Coronary artery (tissue), 2 donors: ENCODE measurements around the gene CD63.

ENCODE experiments used
- DNase-seq: peaks from one replicate; pipeline ENCODE4 v3.0.0-alpha.2; 2017; ENCODE audit warnings: low spot score
- H3K27ac ChIP-seq, 2 donors: fragments of 200-600 bp; sonication (generic); one replicate each; pipeline ENCODE4 v1.5.1; 2016 to 2019
- H3K4me3 ChIP-seq: fragments of 200-600 bp; sonication (generic); 2 replicates; pipeline ENCODE4 v1.5.1; 2016; ENCODE audit warnings: mild to moderate bottlenecking, moderate library complexity
- TF ChIP-seq, protein P1 (sequence below): fragments of 200-600 bp; sonication (generic); IDR thresholded peaks from one replicate; pipeline ENCODE4 v1.5.1; 2019; ENCODE audit warnings: antibody characterized with exemption

The CD63 gene

DNA sequence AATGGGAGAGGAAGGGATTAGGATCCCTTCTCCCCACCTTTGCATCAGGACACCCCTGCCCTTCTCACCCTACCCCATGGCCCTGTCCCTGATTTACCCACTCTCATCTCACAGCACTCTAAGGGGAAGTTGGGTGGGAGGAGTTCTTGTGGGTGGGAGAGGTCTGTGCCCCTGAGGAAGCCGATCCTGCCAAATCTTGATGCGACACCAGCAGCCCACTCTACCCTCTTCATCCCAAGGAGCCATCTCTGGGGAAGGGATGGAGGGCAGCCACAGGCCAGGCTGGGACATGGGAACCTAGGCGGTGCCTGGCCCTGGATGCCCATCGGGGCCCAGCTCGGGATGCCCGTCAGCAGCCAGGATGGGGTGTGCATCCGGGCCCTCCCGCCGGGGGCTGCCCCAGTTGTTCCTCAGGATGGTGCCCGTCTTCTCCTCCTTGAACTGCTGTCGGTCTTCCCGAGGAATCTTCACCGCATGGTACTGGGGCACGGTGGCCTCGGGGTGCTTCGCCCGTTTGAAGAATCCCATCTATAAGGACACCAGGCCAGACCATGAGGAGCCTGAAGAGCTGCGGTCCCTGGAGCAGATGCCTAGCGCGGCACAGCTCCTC, 43.9 kb downstream of the CD63 start:
- TF ChIP-seq, protein P1, sequence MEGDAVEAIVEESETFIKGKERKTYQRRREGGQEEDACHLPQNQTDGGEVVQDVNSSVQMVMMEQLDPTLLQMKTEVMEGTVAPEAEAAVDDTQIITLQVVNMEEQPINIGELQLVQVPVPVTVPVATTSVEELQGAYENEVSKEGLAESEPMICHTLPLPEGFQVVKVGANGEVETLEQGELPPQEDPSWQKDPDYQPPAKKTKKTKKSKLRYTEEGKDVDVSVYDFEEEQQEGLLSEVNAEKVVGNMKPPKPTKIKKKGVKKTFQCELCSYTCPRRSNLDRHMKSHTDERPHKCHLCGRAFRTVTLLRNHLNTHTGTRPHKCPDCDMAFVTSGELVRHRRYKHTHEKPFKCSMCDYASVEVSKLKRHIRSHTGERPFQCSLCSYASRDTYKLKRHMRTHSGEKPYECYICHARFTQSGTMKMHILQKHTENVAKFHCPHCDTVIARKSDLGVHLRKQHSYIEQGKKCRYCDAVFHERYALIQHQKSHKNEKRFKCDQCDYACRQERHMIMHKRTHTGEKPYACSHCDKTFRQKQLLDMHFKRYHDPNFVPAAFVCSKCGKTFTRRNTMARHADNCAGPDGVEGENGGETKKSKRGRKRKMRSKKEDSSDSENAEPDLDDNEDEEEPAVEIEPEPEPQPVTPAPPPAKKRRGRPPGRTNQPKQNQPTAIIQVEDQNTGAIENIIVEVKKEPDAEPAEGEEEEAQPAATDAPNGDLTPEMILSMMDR, result no peak

DNA sequence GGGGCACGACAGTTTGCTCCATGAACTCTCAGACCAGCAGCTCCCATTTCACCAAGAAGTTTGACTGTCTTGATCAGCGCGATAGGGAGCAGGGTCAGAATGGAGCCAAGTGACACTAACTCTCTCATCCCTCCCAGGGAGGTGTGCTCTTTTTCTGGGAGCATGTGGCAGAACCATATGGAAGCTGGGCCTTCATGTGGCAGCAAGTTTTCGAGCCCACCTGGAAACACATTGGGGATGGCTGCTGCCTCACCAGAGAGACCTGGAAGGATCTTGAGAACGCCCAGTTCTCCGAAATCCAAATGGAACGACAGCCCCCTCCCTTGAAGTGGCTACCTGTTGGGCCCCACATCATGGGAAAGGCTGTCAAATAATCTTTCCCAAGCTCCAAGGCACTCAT, 45.1 kb downstream of the CD63 start:
- TF ChIP-seq, protein P1, result no peak
- peak; percentile 55 for DNase-seq
- Histone ChIP-seq H3K4me3 (no peak overlapping the region), H3K27ac (no peak overlapping the region)

More for the DNA sequence above, 43.9 kb downstream of the CD63 start:
- Histone ChIP-seq H3K27ac (no peak overlapping the region), H3K4me3 (no peak overlapping the region)
- DNase-seq, result peak; percentile 54

DNA sequence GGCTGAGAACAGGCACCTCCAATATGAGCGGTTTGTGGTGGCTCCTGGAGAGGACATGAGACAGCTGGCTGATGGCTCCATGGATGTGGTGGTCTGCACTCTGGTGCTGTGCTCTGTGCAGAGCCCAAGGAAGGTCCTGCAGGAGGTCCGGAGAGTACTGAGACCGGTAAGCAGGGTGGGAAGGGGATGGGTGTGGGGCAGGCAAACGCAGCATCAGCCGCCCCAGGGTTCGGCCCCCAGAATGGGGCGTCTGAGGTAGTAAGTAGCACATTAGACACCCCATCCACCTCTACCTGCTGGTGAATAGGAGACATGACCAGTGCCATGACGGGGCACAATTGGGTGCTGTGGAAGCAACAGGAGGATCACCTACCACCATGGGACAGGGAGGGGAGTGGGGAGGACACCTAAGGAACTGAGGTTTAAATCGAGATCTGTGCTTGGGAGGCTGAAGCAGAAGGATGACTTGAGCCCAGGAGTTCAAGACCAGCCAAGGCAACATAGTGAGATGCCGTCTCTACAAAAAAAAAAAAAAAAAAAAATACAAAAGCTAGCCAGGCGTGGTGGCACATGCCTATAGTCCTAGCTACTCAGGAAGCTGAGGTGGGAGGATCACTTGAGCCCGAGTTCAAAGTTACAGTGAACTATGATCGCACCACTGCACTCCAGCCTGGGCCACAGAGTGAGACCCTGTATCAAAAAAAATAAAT, 46.6 kb downstream of the CD63 start:
- no peak overlapping the region for H3K4me3 ChIP-seq
- peak; percentile 59 for DNase-seq
- no peak overlapping the region for H3K27ac ChIP-seq
- TF ChIP-seq, protein P1, result no peak

DNA sequence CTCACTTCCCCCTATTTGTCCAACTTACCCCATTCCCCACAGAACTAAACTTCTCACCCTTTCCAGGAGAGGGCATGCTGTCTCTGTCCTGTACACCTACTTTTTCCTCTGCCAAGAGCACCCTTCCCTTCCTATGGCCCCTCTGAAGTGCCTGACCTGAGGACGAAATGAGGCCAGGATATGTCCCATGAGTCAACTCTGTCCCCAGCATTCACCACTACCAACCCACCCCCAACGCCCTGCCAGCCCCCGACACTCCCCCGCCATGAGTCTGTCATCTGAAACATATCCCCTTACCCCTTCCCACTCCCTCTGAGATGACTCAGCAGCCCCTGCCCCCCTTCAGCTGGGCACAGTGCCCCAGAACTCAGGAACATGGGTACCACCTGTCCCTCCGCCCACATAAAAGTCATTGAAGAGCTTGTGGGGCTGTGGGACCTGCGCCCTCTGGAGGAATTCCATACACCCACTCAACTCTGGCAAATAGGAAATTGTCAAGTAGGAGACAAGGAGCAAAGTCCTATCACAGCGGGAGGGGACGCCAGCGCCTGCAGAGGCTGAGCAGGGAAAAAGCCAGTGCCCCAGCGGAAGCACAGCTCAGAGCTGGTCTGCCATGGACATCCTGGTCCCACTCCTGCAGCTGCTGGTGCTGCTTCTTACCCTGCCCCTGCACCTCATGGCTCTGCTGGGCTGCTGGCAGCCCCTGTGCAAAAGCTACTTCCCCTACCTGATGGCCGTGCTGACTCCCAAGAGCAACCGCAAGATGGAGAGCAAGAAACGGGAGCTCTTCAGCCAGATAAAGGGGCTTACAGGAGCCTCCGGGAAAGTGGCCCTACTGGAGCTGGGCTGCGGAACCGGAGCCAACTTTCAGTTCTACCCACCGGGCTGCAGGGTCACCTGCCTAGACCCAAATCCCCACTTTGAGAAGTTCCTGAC, 47.4 kb downstream of the CD63 start:
- TF ChIP-seq, protein P1, result peak; percentile 18
- peak; percentile 80 for DNase-seq
- H3K27ac ChIP-seq, result peak overlapping the region in 1 of 2 donors; percentile 42
- H3K4me3 ChIP-seq, result peak overlapping the region; percentile 34

DNA sequence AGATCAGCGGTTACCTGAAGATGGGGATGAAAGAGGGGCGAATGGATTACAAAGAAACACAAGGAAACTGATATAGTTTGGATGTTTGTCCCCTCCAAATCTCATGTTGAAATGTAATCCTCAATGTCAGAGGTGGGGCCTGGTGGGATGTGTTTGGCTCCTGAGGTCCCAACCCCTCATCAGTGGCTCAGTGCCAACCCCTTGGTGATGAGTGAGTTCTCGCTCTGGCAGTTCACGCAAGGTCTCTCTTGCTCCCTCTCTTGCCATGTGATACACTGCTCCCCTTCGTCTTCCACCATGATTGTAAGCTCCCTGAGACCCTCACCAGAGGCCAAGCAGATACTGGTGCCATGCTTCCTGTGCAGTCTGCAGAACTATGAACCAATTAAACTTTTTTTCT, 49.1 kb downstream of the CD63 start:
- TF ChIP-seq, protein P1, result no peak
- no peak for DNase-seq
- Histone ChIP-seq H3K4me3 (no peak overlapping the region), H3K27ac (no peak overlapping the region)

DNA sequence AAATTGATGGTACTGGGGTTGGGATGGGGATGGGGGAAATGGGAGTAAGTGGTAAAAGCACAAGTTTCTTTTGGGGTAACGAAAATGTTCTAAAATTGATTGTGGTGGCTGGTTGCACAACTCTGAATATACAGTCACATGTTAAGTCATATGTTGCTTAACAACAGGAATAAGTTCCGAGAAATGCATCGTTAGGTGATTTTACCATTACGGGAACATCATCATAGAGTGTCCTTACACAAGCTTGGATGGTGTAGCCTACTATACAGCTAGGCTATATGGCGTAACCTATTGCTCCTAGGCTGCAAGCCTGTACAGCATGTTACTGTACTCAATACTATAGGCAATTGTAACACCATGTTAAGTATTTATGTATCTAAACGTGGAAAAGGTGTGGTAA, 52.1 kb downstream of the CD63 start:
- no peak overlapping the region for H3K4me3 ChIP-seq
- DNase-seq, result peak; percentile 12
- H3K27ac ChIP-seq, result no peak overlapping the region
- TF ChIP-seq, protein P1, result no peak
